Gastroesophageal sphincter (tissue), 3 donors: Measurements from ENCODE around the gene SHISA6.

Experiments
- CTCF ChIP-seq, 4 experiments: fragments of 200-600 bp in 2 of 4; fragments of 450-650 bp in 2 of 4; sonication (generic) in 1 of 4; IDR thresholded peaks; one replicate each; pipeline ENCODE4 v1.5.1; 2017 to 2019; ENCODE audit warnings: antibody characterized with exemption in 4 of 4, mild to moderate bottlenecking in 2 of 4, moderate library complexity in 2 of 4
- POLR2A ChIP-seq, 2 donors: fragments of 450-650 bp; IDR thresholded peaks; one replicate each; pipeline ENCODE4 v1.6.1; 2017; ENCODE audit warnings: antibody characterized with exemption in 2 of 2, mild to moderate bottlenecking in 2 of 2, moderate library complexity in 1 of 2
- POLR2AphosphoS5 ChIP-seq: sonication (generic); formaldehyde crosslinking; IDR thresholded peaks from one replicate; pipeline ENCODE4 v1.6.1; 2017; ENCODE audit warnings: antibody characterized with exemption

GRCh38 chr17:11332706-11333105 lies 91.7 kb downstream of the SHISA6 start:
- TF ChIP-seq CTCF (IDR thresholded peaks at IDR 0.05), result no peak
- no peak for TF ChIP-seq POLR2A (IDR thresholded peaks at IDR 0.05)
- TF ChIP-seq POLR2AphosphoS5, result no peak
